Amygdala (tissue), 56 donors: ENCODE measurements around the gene SSTR5.
A peak's percentile ranks its signal among the peaks of the same experiment; 100 is the strongest.

ENCODE experiments used
- DNase-seq, 56 donors: peaks; one replicate each; lab custom pipeline; 2025; lab: John Stamatoyannopoulos, UW

The SSTR5 gene

GRCh38 chr16:1099189-1100083, 26.9 kb downstream of the SSTR5 start:
- DNase-seq, result no peak

GRCh38 chr16:1100084-1100800, 27.7 kb downstream of the SSTR5 start:
- no peak for DNase-seq

- no peak for DNase-seq
Measured at GRCh38 chr16:1101133-1101532, 28.6 kb downstream of the SSTR5 start.

- no peak for DNase-seq
Measured at GRCh38 chr16:1101573-1102332, 29.2 kb downstream of the SSTR5 start.

GRCh38 chr16:1102333-1102700, 29.8 kb downstream of the SSTR5 start:
- peak in 1 of 56 donors; percentile 45 for DNase-seq

GRCh38 chr16:1102921-1103635, 30.5 kb downstream of the SSTR5 start:
- DNase-seq, result peak in 20 of 56 donors; percentile 7 to 72 (median 22)

- no peak for DNase-seq
Measured at GRCh38 chr16:1103636-1103980, 31.1 kb downstream of the SSTR5 start.

- peak in 47 of 56 donors; percentile 3 to 80 (median 48) for DNase-seq
Measured at GRCh38 chr16:1105888-1106620, 33.5 kb downstream of the SSTR5 start.

- DNase-seq, result no peak
Measured at GRCh38 chr16:1106659-1107058, 34.1 kb downstream of the SSTR5 start.

GRCh38 chr16:1107141-1107540, 34.6 kb downstream of the SSTR5 start:
- DNase-seq, result no peak

GRCh38 chr16:1107731-1108130, 35.2 kb downstream of the SSTR5 start:
- no peak for DNase-seq

GRCh38 chr16:1108299-1109252, 36.0 kb downstream of the SSTR5 start:
- DNase-seq, result peak in 28 of 56 donors; percentile 5 to 76 (median 30)

GRCh38 chr16:1109648-1110047, 37.1 kb downstream of the SSTR5 start:
- no peak for DNase-seq

- no peak for DNase-seq
Measured at GRCh38 chr16:1112506-1113184, 40.1 kb downstream of the SSTR5 start.

GRCh38 chr16:1113489-1113888, 40.9 kb downstream of the SSTR5 start:
- no peak for DNase-seq

GRCh38 chr16:1113889-1114526, 41.5 kb downstream of the SSTR5 start:
- no peak for DNase-seq

GRCh38 chr16:1116693-1117077, 44.1 kb downstream of the SSTR5 start:
- DNase-seq, result no peak
